Suprapubic skin (tissue), 4 donors: ENCODE data around the gene CYREN.

ENCODE experiments used
- EP300 ChIP-seq: sonication (generic); formaldehyde crosslinking; IDR thresholded peaks from one replicate; pipeline ENCODE4 v1.6.1; 2017; ENCODE audit warnings: antibody characterized with exemption
- POLR2A ChIP-seq, 2 donors: fragments of 450-650 bp; IDR thresholded peaks; one replicate each; pipeline ENCODE4 v1.6.1; 2017; ENCODE audit warnings: antibody characterized with exemption in 2 of 2, mild to moderate bottlenecking in 2 of 2, moderate library complexity in 2 of 2
- POLR2AphosphoS5 ChIP-seq, 3 donors: sonication (generic); formaldehyde crosslinking; IDR thresholded peaks; one replicate each; pipeline ENCODE4 v1.6.1; 2017; ENCODE audit warnings: antibody characterized with exemption in 3 of 3
- TF ChIP-seq, protein P1 (sequence below), 2 donors: fragments of 200-600 bp in 1 of 2; fragments of 450-650 bp in 1 of 2; sonication (generic) in 1 of 2; IDR thresholded peaks; one replicate each; pipeline ENCODE4 v1.5.1; 2016 to 2019; ENCODE audit warnings: antibody characterized with exemption in 2 of 2, mild to moderate bottlenecking in 1 of 2, moderate library complexity in 1 of 2

DNA sequence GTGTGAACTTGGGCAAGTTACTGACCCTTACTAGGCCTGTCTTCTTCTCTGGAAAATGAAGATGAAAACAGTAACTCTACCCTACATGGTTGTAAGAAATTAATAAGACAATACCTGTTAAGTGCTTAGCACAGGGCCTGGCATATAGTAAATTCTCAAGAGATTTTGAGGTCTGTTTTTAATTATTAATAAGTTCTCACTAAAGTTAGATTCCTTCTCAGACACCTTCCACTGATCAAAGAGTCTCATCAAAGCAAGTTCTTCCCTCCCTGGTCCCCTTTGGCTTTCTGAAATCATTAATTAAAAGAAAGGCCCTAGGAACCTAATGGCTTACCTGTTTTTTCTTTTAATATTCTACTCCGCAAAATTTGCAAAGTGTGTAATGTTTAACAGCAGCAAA lies 18.1 kb downstream of the CYREN start:
- TF ChIP-seq POLR2A (IDR thresholded peaks at IDR 0.05) (no peak), POLR2AphosphoS5 (IDR thresholded peaks at IDR 0.05) (no peak), EP300 (no peak)
- TF ChIP-seq, protein P1, sequence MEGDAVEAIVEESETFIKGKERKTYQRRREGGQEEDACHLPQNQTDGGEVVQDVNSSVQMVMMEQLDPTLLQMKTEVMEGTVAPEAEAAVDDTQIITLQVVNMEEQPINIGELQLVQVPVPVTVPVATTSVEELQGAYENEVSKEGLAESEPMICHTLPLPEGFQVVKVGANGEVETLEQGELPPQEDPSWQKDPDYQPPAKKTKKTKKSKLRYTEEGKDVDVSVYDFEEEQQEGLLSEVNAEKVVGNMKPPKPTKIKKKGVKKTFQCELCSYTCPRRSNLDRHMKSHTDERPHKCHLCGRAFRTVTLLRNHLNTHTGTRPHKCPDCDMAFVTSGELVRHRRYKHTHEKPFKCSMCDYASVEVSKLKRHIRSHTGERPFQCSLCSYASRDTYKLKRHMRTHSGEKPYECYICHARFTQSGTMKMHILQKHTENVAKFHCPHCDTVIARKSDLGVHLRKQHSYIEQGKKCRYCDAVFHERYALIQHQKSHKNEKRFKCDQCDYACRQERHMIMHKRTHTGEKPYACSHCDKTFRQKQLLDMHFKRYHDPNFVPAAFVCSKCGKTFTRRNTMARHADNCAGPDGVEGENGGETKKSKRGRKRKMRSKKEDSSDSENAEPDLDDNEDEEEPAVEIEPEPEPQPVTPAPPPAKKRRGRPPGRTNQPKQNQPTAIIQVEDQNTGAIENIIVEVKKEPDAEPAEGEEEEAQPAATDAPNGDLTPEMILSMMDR (IDR thresholded peaks at IDR 0.05) = no peak
